ENCODE data around the gene ZNF628.
A peak's percentile ranks its signal among the peaks of the same experiment; 100 is the strongest.

ZNF628 gene

GRCh38 chr19:55451163-55451964 is 25.1 kb upstream of the ZNF628 start:
- DNase-seq = no peak

- DNase-seq = no peak
These were observed 24.3 kb upstream of the ZNF628 start for GRCh38 chr19:55451965-55452748.

- DNase-seq = peak in 1 of 2 experiments; percentile 18
These were observed 23.6 kb upstream of the ZNF628 start for GRCh38 chr19:55452749-55453346.

GRCh38 chr19:55453511-55454260 is 22.7 kb upstream of the ZNF628 start:
- no peak for DNase-seq

- DNase-seq = peak in 1 of 2 experiments; percentile 24
These were observed 21.6 kb upstream of the ZNF628 start for GRCh38 chr19:55454787-55455243.

GRCh38 chr19:55455576-55456235 is 20.7 kb upstream of the ZNF628 start:
- no peak for DNase-seq

- DNase-seq = no peak
These were observed 20.1 kb upstream of the ZNF628 start for GRCh38 chr19:55456347-55456746.

- DNase-seq = no peak
These were observed 18.5 kb upstream of the ZNF628 start for GRCh38 chr19:55457683-55458457.

- DNase-seq = no peak
These were observed 16.9 kb upstream of the ZNF628 start for GRCh38 chr19:55459551-55459949.

- no peak for DNase-seq
These were observed 16.3 kb upstream of the ZNF628 start for GRCh38 chr19:55459950-55460657.

GRCh38 chr19:55460670-55461258 is 15.7 kb upstream of the ZNF628 start:
- DNase-seq = peak in 1 of 2 experiments; percentile 42

- peak; percentile 91 to 97 for DNase-seq
These were observed 15.0 kb upstream of the ZNF628 start, which contains the start of gene ISOC2 for GRCh38 chr19:55461259-55461973. TSS of gene ISOC2 (minus strand) at chr19:55461642. CDS start at chr19:55456486, 5,156 bp downstream.

- peak in 1 of 2 experiments; percentile 33 for DNase-seq
These were observed 14.3 kb upstream of the ZNF628 start for GRCh38 chr19:55461974-55462626.

GRCh38 chr19:55462722-55463121 is 13.7 kb upstream of the ZNF628 start:
- no peak for DNase-seq

GRCh38 chr19:55463583-55464031 is 12.8 kb upstream of the ZNF628 start:
- DNase-seq = no peak

- DNase-seq = no peak
These were observed 12.3 kb upstream of the ZNF628 start for GRCh38 chr19:55464039-55464661.

GRCh38 chr19:55464662-55465054 is 11.8 kb upstream of the ZNF628 start, which contains the start of gene C19orf85:
TSS of gene C19orf85 (minus strand) at chr19:55464751. CDS start at chr19:55464554, 197 bp downstream.
- DNase-seq = no peak
